KBM-7 (cell line): Measurements from ENCODE around the gene TTN.
A peak's percentile ranks its signal among the peaks of the same experiment; 100 is the strongest.

ENCODE experiments used
- DNase-seq: peaks from one replicate; pipeline ENCODE4 v3.0.0-alpha.2; 2015
- in situ Hi-C: fragments of 300-500 bp; cut with MboI; formaldehyde crosslinking; loops from 2 replicates; pipeline ENCODE4 v1.14.3; 2020; ENCODE audit warnings: low sequenced_read_pairs, low pct_unique_long_range_greater_than_20kb, mixed read lengths

TTN gene

DNA sequence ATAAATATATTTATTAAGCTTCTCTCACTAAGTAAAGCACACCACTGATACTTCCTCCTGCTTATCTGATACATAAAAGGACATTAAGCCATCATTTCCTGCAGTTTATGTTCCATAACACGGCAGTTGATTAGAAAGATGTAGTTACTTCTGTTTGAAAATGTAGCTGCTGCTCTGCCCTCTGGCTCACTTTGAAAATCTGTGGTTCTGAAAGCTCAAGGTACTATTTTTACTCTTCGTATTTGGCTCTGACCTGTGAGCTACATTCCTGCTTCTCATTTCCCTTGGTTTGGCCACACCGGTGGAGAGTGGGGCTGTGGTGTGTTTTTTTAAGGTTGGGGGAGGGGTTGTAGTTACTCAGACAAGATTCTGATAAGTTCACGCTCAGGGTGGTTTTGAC lies 12.8 kb upstream of the TTN start:
- in situ Hi-C loops: no loop called here
- DNase-seq: no peak

GRCh38 chr2:178819147-178819875 lies 12.1 kb upstream of the TTN start:
- no peak for DNase-seq
- in situ Hi-C loops: no loop called here

- in situ Hi-C loops: no loop called here
- DNase-seq: no peak
These were observed 4.7 kb upstream of the TTN start for GRCh38 chr2:178811901-178812300.

DNA sequence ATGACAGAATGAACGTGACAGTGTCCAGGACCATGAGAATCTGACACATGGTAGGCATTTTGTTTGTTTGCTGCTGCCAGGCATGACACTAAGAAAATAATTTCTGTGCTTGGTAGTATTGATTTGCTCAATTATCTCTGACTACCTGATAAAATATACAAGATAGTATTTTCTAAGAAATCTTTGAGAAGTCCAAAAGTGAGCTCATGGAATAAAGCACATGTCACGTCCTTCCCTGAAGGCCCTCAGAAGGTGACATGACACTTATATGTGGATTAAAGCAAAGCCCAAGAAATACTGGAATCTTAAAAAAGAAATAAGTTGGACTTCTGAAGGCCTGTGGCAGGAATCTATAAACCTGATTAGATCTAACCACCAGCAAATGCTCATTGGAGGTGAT lies 3.8 kb upstream of the TTN start:
- DNase-seq: no peak
- in situ Hi-C loops: no loop called here

- in situ Hi-C loops: no loop called here
These were observed 3.2 kb upstream of the TTN start for GRCh38 chr2:178810422-178810821.

DNA sequence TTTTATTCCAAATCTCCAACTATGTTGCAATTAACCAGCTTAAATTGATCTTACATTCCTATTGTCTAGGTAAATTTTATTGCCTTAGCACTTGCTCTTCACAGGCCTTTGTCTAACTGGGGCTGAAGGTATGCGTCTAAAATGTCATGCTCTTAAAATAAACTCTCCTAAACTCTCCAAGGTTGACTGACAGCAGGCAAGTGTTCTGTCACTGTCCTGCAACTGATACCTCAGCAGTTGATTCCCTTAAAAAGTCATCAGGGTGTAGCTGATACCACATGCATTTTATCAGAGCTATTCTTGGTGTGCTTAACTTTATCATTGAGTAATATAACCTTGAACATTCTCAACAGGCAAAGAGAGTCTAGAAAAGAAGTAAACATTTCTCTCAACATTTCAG lies 680 bp downstream of the TTN start:
- in situ Hi-C loops: no loop called here
- no peak for DNase-seq

More at GRCh38 chr2:178810422-178810821, 3.2 kb upstream of the TTN start:
- DNase-seq: no peak

DNA sequence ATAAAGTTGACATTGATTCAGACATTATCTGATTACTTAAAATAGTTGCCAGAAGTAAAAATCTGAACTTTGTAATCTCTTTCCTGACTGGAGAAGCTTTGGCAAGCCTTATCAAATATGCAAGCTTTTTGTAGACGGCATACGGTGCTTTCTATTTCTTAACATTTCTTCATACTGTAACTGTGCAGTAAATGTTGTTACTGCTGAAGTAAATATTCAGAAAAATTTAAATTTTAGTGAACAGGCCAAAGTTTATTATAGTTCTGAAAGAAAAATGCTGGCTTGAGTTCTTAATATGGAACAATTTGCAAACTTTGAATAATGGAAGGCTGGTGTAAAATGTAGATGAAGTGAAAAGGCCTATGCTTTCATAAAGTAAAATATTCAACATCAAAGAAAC lies 1.8 kb downstream of the TTN start:
- in situ Hi-C loops: no loop called here
- no peak for DNase-seq

GRCh38 chr2:178804791-178805190 lies 2.4 kb downstream of the TTN start:
- in situ Hi-C loops: no loop called here
- DNase-seq: peak; percentile 38

- in situ Hi-C loops: no loop called here
- no peak for DNase-seq
These were observed 6.7 kb downstream of the TTN start for GRCh38 chr2:178800510-178800909.

- in situ Hi-C loops: no loop called here
- DNase-seq: no peak
These were observed 7.9 kb downstream of the TTN start for GRCh38 chr2:178799305-178799704.

DNA sequence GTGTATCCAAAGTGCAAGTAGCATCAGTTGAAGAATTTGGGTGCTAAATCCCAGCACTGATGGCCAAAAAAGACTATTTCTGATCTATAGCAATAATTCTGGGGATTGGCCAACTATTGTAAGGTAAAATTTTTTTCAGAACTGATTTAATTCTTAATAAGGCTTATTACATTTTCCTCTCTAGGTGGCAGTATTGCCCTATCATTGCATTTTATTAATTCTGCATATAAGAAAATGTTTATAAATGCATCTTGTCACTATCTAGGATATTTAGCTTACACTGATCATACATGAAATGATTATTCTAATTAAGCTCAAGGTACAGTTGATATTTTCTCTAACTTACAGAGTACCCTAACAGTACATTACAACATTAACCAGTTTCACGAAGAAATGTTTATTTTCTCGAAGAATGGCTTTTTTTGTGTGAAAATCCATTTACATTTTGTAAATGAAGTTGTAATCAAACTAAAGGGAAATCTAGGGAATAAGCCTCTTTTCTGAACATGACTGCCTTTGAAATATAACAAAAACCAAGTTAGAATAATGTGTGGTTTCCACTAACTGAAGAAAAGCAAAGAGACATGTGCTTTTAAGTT lies 11.0 kb downstream of the TTN start:
- in situ Hi-C loops: no loop called here
- DNase-seq: peak; percentile 25

GRCh38 chr2:178787934-178788333 lies 19.3 kb downstream of the TTN start:
- in situ Hi-C loops: no loop called here
- DNase-seq: no peak

GRCh38 chr2:178787155-178787554 lies 20.1 kb downstream of the TTN start:
- no peak for DNase-seq
- in situ Hi-C loops: no loop called here

DNA sequence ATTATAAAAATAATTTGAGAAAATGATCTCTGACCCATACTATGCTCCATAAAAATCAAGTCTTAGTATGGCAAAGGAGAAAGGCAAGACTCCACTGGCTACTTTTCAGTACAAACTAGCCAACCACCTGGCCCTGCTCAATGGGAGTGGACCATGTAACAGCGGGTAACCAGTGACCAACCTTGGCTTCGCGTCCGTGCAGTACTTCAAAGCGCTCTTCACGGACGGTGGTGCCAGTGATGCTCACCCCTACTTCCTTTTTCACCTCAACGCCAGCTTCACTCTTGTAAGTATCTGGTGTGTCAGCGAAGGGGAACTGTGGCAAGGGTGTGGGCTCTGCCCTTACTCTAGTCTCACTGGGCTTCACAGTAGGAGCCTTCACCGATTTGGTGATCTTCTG lies 23.3 kb downstream of the TTN start:
- DNase-seq: no peak
- in situ Hi-C loops: no loop called here

DNA sequence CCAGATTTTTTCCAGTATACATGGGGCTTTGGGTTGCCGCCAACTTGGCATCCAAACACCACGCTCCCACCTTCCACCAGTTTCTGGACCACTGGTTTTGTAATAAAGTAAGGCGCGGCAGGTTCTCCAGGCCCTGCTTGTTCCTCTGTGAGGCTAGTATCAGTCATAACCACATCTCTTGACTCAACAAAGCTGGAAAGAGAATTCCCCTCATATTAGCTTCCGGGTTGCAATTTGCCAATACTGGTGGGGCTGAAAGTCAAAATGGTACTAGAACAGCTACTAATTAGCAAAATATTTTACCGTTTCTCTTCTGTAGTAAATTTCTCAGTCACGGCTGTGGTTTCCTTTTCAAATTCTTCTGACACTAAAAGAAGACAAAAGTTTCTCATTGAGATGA lies 25.0 kb downstream of the TTN start:
- in situ Hi-C loops: no loop called here
- no peak for DNase-seq

GRCh38 chr2:178777577-178777976 lies 29.6 kb downstream of the TTN start:
- in situ Hi-C loops: no loop called here
- DNase-seq: no peak

DNA sequence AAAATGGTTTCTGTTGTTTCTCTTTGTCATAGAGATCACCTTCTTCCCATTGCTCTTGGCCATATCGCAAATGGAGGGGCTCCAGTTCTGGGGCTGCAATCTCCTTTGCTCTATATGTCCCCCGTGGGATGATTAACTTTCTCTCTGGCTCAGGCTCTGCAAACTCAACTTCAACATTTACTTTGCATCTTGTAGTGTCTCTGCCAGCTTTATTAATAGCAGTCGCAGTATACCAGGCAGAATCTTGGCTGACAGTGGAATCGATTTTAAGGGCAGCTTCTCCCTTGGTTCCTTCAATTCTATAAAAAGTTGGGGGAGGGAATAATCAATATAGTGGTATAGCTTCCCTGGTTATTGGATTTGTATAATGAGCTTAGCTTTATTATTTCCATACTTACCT lies 30.5 kb downstream of the TTN start:
- DNase-seq: no peak
- in situ Hi-C loops: no loop called here

DNA sequence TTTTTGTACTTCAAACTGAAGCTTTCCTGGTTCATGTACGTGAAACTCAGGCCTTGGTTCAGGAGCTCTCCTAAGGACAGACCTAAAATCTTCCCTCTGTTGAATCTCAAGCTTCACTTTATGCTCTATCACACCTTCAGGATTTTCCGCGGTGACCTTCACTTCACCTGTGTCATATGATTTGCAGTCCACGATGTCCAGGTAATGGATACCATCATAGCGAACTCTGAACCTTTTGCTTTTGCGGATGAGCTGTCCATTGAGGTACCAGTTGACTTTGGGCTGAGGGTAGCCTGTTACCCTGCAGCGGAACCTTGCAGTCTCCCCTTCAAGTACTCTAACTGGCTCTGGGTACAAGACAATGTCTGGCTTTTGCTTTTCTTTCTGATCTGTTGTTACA lies 31.2 kb downstream of the TTN start:
- no peak for DNase-seq
- in situ Hi-C loops: no loop called here

- DNase-seq: no peak
- in situ Hi-C loops: no loop called here
These were observed 36.7 kb downstream of the TTN start for GRCh38 chr2:178770518-178770917.

- no peak for DNase-seq
These were observed 39.8 kb downstream of the TTN start for GRCh38 chr2:178767094-178768060.

More at GRCh38 chr2:178767094-178768060, 39.8 kb downstream of the TTN start:
- in situ Hi-C loops: no loop called here
